SU-DHL-6 (cell line): ENCODE data around the gene ZNF580.

Source experiments
- CTCF ChIP-seq: fragments of 200-600 bp; sonication (generic); IDR thresholded peaks from one replicate; pipeline ENCODE4 v1.5.1; 2017; ENCODE audit warnings: antibody characterized with exemption, mild to moderate bottlenecking, low read length, moderate library complexity; ENCODE audit not compliant: insufficient read depth, poor library complexity, severe bottlenecking
- EZH2phosphoT487 ChIP-seq: fragments of 200-600 bp; sonication (generic), shearing (Covaris generic); conservative IDR thresholded peaks from 2 replicates; pipeline ENCODE4 v1.6.1; 2018; ENCODE audit warnings: mild to moderate bottlenecking, antibody characterized with exemption, low read length, moderate library complexity, mixed read lengths

- TF ChIP-seq CTCF (no peak), EZH2phosphoT487 (no peak)
These were observed 21.5 kb upstream of the ZNF580 start for GRCh38 chr19:55619286-55619685.
